ENCODE results near the gene SLF2.

DNA sequence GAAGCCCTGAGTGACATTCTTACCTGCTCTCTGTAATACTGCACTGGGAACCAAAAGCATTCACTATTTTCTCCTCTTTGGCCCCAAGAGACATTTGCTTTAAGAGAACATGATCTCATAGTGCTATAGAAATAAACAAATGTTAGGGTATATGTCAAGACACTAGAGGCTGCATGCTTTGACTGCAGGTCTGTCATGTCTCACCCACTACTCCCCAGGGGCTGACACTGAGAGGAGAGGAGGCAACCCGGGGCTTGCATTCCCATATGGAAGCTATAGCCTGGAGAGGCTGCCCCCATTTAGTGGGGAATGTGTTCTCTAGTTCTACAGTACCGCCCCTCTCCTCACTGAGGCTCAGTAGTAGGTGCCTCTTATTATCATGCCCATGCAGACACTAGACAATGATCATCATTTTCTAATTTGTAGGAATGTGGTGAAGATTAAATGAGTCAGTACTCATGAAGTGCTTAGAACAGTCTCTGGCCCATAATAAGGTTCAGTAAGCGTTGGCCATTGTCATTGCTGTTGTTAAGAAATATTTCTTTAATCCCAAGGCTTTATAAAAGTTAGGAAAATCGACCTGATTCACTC, 4.9 kb upstream of the SLF2 start:
- TF ChIP-seq POLR2A (IDR thresholded peaks at IDR 0.05; ENCODE audit: low read depth, low read length) (no peak), PAX5 (IDR thresholded peaks at IDR 0.05; ENCODE audit: insufficient read depth, low read length, severe bottlenecking) (no peak), TAF1 (IDR thresholded peaks at IDR 0.05; ENCODE audit: low read depth, low read length) (no peak), POU2F2 (IDR thresholded peaks at IDR 0.05; ENCODE audit: low read depth, low read length) (no peak), POLR2AphosphoS5 (IDR thresholded peaks at IDR 0.05; ENCODE audit: low read depth, low read length) (no peak), SPI1 (IDR thresholded peaks at IDR 0.05; ENCODE audit: low read depth, low read length) (no peak)
